ENCODE data around the gene PPP6R2. TPM values are rescaled to one million over a fixed set of nuclear protein-coding genes. Genes with fewer than 3 reads are reported as not detected.

Gene PPP6R2
- total and polyA plus RNA-seq, 12 donors = 34.7 to 51.5 (median 37.7) TPM

DNA sequence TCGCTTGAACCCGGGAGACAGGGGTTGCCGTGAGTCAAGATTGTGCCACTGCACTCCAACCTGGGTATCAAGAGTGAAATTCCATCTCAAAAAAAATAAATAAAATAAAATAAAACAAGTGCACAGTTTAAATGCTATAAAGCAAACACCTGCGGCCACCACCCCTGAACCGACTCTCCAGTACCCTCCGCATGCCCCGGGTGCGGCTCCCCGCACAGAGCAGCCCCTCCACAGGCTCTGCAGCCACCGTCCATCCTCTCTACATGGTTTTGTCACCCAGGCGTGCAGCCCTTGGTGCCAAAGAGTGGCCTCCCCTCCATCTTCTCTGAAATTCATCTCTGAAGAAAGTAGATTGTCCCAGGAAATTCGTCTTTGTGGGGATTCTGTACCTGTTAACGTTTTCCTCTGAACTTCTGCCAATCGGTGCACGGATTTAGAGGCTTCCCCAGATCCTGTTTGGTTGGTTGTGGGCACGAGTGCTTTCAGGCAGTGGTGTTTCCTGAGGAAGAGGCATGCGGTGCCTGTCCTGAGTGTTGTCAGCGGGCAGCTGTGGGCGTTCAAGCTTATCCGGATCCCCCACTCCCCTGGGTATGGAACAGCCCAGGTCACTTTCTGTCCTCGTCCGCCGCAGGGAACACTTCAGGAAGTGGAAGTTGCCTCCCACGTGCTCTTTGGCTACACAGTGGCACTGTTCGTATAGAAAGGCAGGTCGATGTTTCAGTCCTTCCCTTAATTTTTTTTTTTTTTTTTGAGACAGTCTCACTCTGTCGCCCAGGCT, 147.6 kb downstream of the PPP6R2 start:
- no peaks in the 10 kb centered on the region for H3K4me1 ChIP-seq
- H3K27me3 ChIP-seq = peaks cover 0 to 20% (median 14%) of the 10 kb centered on the region in 7 donors
- no peak overlapping the region for H3K27ac ChIP-seq
- intact Hi-C loops (cut with DNase I) = no loop called here
- H3K9me3 ChIP-seq = no peaks in the 10 kb centered on the region
- no peak overlapping the region for H3K4me3 ChIP-seq
- H3K36me3 ChIP-seq = no peaks in the 10 kb centered on the region
- ATAC-seq (no peak), DNase-seq (no peak)
- WGBS, 2 donors = 57 to 62% methylated on average over 27 of the region's 27 CpGs
- TF ChIP-seq, protein P1, sequence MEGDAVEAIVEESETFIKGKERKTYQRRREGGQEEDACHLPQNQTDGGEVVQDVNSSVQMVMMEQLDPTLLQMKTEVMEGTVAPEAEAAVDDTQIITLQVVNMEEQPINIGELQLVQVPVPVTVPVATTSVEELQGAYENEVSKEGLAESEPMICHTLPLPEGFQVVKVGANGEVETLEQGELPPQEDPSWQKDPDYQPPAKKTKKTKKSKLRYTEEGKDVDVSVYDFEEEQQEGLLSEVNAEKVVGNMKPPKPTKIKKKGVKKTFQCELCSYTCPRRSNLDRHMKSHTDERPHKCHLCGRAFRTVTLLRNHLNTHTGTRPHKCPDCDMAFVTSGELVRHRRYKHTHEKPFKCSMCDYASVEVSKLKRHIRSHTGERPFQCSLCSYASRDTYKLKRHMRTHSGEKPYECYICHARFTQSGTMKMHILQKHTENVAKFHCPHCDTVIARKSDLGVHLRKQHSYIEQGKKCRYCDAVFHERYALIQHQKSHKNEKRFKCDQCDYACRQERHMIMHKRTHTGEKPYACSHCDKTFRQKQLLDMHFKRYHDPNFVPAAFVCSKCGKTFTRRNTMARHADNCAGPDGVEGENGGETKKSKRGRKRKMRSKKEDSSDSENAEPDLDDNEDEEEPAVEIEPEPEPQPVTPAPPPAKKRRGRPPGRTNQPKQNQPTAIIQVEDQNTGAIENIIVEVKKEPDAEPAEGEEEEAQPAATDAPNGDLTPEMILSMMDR (IDR thresholded peaks at IDR 0.05) = no peak

Other genes with a start within 250 kb of the PPP6R2 start
- under 1 TPM in 7 of 10 donors, not detected in 3; 0.15 to 0.61 (median 0.22) TPM for gene PANX2, start 172.6 kb upstream of the PPP6R2 start, total RNA-seq
- gene PANX2, start 172.6 kb upstream of the PPP6R2 start, polyA plus RNA-seq = under 1 TPM; 0.07 to 0.09 TPM
- gene TRABD, start 157.4 kb upstream of the PPP6R2 start, total RNA-seq = 10 to 100 TPM; 13.6 to 24.9 (median 16.4) TPM
- gene TRABD, start 157.4 kb upstream of the PPP6R2 start, polyA plus RNA-seq = 10 to 100 TPM; 31.6 to 40.8 TPM
- 10 to 100 TPM in 9 of 10 donors, 1 to 10 TPM in 1; 9.6 to 24.6 (median 11.9) TPM for gene SELENOO, start 142.3 kb upstream of the PPP6R2 start, total RNA-seq
- 10 to 100 TPM; 22.6 to 29.8 TPM for gene SELENOO, start 142.3 kb upstream of the PPP6R2 start, polyA plus RNA-seq
- 10 to 100 TPM; 15.5 to 23.3 (median 18.5) TPM for gene TUBGCP6, start 98.3 kb upstream of the PPP6R2 start, total RNA-seq
- gene TUBGCP6, start 98.3 kb upstream of the PPP6R2 start, polyA plus RNA-seq = 10 to 100 TPM; 14.2 to 40.7 TPM
- gene HDAC10, start 92.1 kb upstream of the PPP6R2 start, total RNA-seq = 10 to 100 TPM in 6 of 10 donors, 1 to 10 TPM in 4; 7.1 to 16.7 (median 10.3) TPM
- 10 to 100 TPM in 1 of 2 donors, 1 to 10 TPM in 1; 7.9 to 20.3 TPM for gene HDAC10, start 92.1 kb upstream of the PPP6R2 start, polyA plus RNA-seq
- gene MAPK12, start 81.6 kb upstream of the PPP6R2 start, total RNA-seq = 10 to 100 TPM; 10.6 to 21.9 (median 16.1) TPM
- gene MAPK12, start 81.6 kb upstream of the PPP6R2 start, polyA plus RNA-seq = 10 to 100 TPM; 14.8 to 23.0 TPM
- 10 to 100 TPM in 2 of 10 donors, 1 to 10 TPM in 8; 4.3 to 11.3 (median 7.1) TPM for gene MAPK11, start 72.9 kb upstream of the PPP6R2 start, total RNA-seq
- 10 to 100 TPM; 11.6 to 18.0 TPM for gene MAPK11, start 72.9 kb upstream of the PPP6R2 start, polyA plus RNA-seq
- gene PLXNB2, start 35.7 kb upstream of the PPP6R2 start, total RNA-seq = 100 to 1,000 TPM in 1 of 10 donors, 10 to 100 TPM in 9; 43.0 to 101 (median 57.8) TPM
- 10 to 100 TPM; 33.5 to 71.0 TPM for gene PLXNB2, start 35.7 kb upstream of the PPP6R2 start, polyA plus RNA-seq
- 1 to 10 TPM; 1.1 to 3.6 (median 2.0) TPM for gene DENND6B, start 16.3 kb upstream of the PPP6R2 start, total RNA-seq
- gene DENND6B, start 16.3 kb upstream of the PPP6R2 start, polyA plus RNA-seq = 1 to 10 TPM; 1.7 to 3.1 TPM
- 10 to 100 TPM; 41.0 to 73.0 (median 49.7) TPM for gene SBF1, start 131.7 kb downstream of the PPP6R2 start, total RNA-seq
- 10 to 100 TPM; 43.2 to 48.6 TPM for gene SBF1, start 131.7 kb downstream of the PPP6R2 start, polyA plus RNA-seq
- under 1 TPM in 3 of 10 donors, not detected in 7; 0.09 to 0.53 (median 0.15) TPM for gene ADM2, start 138.2 kb downstream of the PPP6R2 start, total RNA-seq
- under 1 TPM; 0.07 to 0.29 TPM for gene ADM2, start 138.2 kb downstream of the PPP6R2 start, polyA plus RNA-seq
- gene MIOX, start 143.5 kb downstream of the PPP6R2 start, total RNA-seq = not detected
- gene MIOX, start 143.5 kb downstream of the PPP6R2 start, polyA plus RNA-seq = not detected
- gene LMF2, start 164.4 kb downstream of the PPP6R2 start, total RNA-seq = 10 to 100 TPM; 18.8 to 37.5 (median 22.9) TPM
- 10 to 100 TPM; 40.4 to 42.5 TPM for gene LMF2, start 164.4 kb downstream of the PPP6R2 start, polyA plus RNA-seq
- gene NCAPH2, start 164.9 kb downstream of the PPP6R2 start, total RNA-seq = 10 to 100 TPM; 21.7 to 31.9 (median 26.2) TPM
- gene NCAPH2, start 164.9 kb downstream of the PPP6R2 start, polyA plus RNA-seq = 10 to 100 TPM; 38.0 to 54.8 TPM
- gene SCO2, start 182.3 kb downstream of the PPP6R2 start, total RNA-seq = 1 to 10 TPM in 2 of 10 donors, under 1 TPM in 2, not detected in 6; 0.57 to 2.8 (median 0.92) TPM
- 1 to 10 TPM in 1 of 2 donors, not detected in 1; 2.0 TPM for gene SCO2, start 182.3 kb downstream of the PPP6R2 start, polyA plus RNA-seq
- gene TYMP, start 186.7 kb downstream of the PPP6R2 start, total RNA-seq = 100 to 1,000 TPM in 1 of 10 donors, 10 to 100 TPM in 7, 1 to 10 TPM in 2; 8.4 to 113 (median 12.6) TPM
- 10 to 100 TPM; 23.3 to 65.3 TPM for gene TYMP, start 186.7 kb downstream of the PPP6R2 start, polyA plus RNA-seq
- 1 to 10 TPM in 1 of 10 donors, under 1 TPM in 3, not detected in 6; 0.11 to 1.3 (median 0.18) TPM for gene KLHDC7B, start 202.6 kb downstream of the PPP6R2 start, total RNA-seq
- under 1 TPM in 1 of 2 donors, not detected in 1; 0.10 TPM for gene KLHDC7B, start 202.6 kb downstream of the PPP6R2 start, polyA plus RNA-seq
- gene SYCE3, start 219.6 kb downstream of the PPP6R2 start, total RNA-seq = under 1 TPM in 2 of 10 donors, not detected in 8; 0.74 to 0.90 TPM
- not detected for gene SYCE3, start 219.6 kb downstream of the PPP6R2 start, polyA plus RNA-seq
- 100 to 1,000 TPM; 135 to 487 (median 415) TPM for gene CPT1B, start 235.1 kb downstream of the PPP6R2 start, total RNA-seq
- 100 to 1,000 TPM in 1 of 2 donors, 10 to 100 TPM in 1; 61.2 to 351 TPM for gene CPT1B, start 235.1 kb downstream of the PPP6R2 start, polyA plus RNA-seq
- 10 to 100 TPM; 31.7 to 60.1 (median 39.9) TPM for gene CHKB, start 239.5 kb downstream of the PPP6R2 start, total RNA-seq
- gene CHKB, start 239.5 kb downstream of the PPP6R2 start, polyA plus RNA-seq = 100 to 1,000 TPM in 1 of 2 donors, 10 to 100 TPM in 1; 27.1 to 251 TPM

Data from heart right ventricle (tissue), 16 donors.